ENCODE results near the gene TRAF1.

TRAF1 gene

GRCh38 chr9:120936011-120936763 is 9.6 kb upstream of the TRAF1 start:
- DNase-seq (ENCODE audit: low read depth) = peak; percentile 92
- peak overlapping the region; percentile 45 for H3K4me3 ChIP-seq (ENCODE audit: low read depth, low read length)
- TF ChIP-seq, protein P1, sequence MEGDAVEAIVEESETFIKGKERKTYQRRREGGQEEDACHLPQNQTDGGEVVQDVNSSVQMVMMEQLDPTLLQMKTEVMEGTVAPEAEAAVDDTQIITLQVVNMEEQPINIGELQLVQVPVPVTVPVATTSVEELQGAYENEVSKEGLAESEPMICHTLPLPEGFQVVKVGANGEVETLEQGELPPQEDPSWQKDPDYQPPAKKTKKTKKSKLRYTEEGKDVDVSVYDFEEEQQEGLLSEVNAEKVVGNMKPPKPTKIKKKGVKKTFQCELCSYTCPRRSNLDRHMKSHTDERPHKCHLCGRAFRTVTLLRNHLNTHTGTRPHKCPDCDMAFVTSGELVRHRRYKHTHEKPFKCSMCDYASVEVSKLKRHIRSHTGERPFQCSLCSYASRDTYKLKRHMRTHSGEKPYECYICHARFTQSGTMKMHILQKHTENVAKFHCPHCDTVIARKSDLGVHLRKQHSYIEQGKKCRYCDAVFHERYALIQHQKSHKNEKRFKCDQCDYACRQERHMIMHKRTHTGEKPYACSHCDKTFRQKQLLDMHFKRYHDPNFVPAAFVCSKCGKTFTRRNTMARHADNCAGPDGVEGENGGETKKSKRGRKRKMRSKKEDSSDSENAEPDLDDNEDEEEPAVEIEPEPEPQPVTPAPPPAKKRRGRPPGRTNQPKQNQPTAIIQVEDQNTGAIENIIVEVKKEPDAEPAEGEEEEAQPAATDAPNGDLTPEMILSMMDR (IDR thresholded peaks at IDR 0.05; ENCODE audit: insufficient read depth, low read depth, low read length, missing control alignments) = peak; percentile 83

DNA sequence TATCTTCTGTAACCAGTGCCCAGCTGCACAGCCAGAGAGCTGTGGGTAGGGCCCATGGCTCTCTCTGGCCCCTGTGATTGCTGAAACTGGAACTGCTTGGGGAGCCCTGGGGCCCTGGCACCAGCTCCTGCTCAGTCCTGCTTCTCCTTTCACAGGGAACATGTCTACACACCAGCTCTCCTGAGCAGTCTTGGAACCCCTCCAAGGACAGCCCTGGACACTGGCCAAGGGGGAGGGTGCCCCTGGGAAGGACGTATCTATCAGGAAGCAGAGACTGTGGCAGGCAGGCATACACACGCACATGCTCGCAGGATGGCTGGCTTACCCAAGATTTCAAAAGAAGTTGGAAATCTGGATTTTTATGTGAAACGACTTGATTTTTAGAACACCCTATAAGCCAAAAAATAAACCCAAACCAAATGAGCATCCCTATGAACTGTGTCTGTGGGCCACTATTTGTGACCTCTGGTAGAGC is 8.8 kb upstream of the TRAF1 start:
- H3K4me3 ChIP-seq (ENCODE audit: low read depth, low read length) = peak overlapping the region; percentile 45
- peak; percentile 67 for DNase-seq (ENCODE audit: low read depth)
- TF ChIP-seq, protein P1 (IDR thresholded peaks at IDR 0.05; ENCODE audit: insufficient read depth, low read depth, low read length, missing control alignments) = no peak

GRCh38 chr9:120934281-120934680 is 7.7 kb upstream of the TRAF1 start:
- H3K4me3 ChIP-seq (ENCODE audit: low read depth, low read length) = 0 out of 2 replicates have a peak overlapping the region, but pooled peaks have one; percentile 2
- TF ChIP-seq, protein P1 (IDR thresholded peaks at IDR 0.05; ENCODE audit: insufficient read depth, low read depth, low read length, missing control alignments) = no peak
- peak; percentile 68 for DNase-seq (ENCODE audit: low read depth)

DNA sequence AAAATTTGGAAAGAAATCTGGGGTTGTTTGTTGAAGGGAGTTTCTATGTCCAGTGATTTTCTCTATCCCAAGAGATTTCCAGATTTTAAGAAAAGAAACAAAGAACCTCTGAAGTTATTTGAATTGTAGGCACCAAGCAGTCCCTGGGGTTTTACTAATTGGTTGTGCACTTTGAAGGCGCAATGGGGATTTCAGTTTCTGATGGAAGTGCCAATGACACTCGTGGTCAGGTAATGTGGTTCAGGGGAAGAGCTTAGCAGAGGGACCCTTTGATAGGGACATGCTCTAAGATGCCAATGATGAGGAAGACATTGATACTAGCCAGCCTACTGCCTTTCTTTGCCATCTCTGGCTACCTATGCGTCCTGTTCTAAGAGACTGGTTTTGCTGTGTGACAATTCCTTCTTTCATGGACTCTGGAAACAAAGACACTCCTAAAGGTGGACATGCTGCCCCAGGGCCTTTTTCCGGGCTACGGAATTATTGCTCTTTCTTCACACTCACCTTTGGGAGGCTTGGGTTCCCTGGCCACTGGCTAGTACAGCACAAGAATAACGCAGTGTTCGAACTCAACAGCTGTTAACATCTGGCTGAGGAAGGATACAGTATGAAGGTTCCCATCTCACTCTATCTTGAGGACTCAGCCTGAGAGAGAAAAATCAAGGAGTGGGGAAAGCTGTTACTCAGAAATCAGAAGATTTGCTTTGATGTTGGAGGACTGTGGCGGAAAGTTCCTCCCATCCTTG is 6.9 kb upstream of the TRAF1 start:
- H3K4me3 ChIP-seq (ENCODE audit: low read depth, low read length) = peak overlapping the region; percentile 39
- TF ChIP-seq, protein P1 (IDR thresholded peaks at IDR 0.05; ENCODE audit: insufficient read depth, low read depth, low read length, missing control alignments) = no peak
- peak; percentile 65 for DNase-seq (ENCODE audit: low read depth)

DNA sequence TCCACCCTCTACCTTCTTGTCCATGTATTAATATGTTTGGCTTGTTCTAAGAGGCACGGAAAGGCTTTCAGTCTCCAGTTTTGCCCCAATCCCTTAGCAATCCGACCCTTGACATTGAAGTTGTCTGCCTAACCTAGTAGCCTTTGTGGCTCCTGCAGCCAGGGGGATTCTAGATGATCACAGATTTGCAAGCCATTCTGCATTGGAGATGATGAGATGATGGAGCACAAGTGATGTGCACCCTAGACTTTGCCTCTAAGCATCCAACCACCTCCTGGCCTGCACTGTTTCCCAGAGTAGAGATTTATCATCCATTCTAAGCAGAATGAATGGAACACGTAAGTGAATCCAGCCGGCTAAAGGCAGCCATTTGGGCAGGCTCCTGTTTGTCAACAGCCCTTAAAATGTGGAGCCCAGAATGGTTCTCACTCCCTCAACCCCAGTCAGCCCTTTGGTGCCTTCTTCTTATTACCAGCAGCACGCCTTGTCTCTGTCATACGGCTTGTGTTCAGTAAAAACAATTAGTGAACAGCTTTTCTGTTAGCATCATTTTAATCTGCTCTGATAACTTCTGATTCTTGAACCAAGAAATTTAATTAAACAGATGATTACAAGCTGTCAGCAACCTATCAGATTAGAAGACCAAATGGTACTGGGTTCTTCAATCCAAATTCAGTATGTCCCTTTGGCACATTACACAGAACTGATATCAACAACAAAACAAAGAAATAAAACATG is 5.7 kb upstream of the TRAF1 start:
- H3K4me3 ChIP-seq (ENCODE audit: low read depth, low read length) = peak overlapping the region; percentile 39
- no peak for DNase-seq (ENCODE audit: low read depth)
- TF ChIP-seq, protein P1 (IDR thresholded peaks at IDR 0.05; ENCODE audit: insufficient read depth, low read depth, low read length, missing control alignments) = no peak

GRCh38 chr9:120931231-120932085 is 4.9 kb upstream of the TRAF1 start:
- DNase-seq (ENCODE audit: low read depth) = peak; percentile 95
- TF ChIP-seq, protein P1 (IDR thresholded peaks at IDR 0.05; ENCODE audit: insufficient read depth, low read depth, low read length, missing control alignments) = no peak
- H3K4me3 ChIP-seq (ENCODE audit: low read depth, low read length) = peak overlapping the region; percentile 39

Measured in GM12865 (cell line).